GM18508 (cell line): ENCODE data around the gene GALNT9.
"Not testable (repeated sequence)": the region's sequence is repeated elsewhere in the genome, so short reads cannot be mapped to it uniquely, and the experiment has no call there.

Experiments
- ATAC-seq: cut with Tn5 transposase; IDR thresholded peaks from one replicate; pipeline ENCODE4 v1.9.1; 2021; ENCODE audit warnings: moderate number of reproducible peaks; ENCODE audit not compliant: insufficient read depth, unreplicated experiment

The GALNT9 gene

GRCh38 chr12:132258543-132258942 lies 70.8 kb downstream of the GALNT9 start:
- ATAC-seq = no peak

- no peak for ATAC-seq
These were observed 71.4 kb downstream of the GALNT9 start for GRCh38 chr12:132257955-132258490.

DNA sequence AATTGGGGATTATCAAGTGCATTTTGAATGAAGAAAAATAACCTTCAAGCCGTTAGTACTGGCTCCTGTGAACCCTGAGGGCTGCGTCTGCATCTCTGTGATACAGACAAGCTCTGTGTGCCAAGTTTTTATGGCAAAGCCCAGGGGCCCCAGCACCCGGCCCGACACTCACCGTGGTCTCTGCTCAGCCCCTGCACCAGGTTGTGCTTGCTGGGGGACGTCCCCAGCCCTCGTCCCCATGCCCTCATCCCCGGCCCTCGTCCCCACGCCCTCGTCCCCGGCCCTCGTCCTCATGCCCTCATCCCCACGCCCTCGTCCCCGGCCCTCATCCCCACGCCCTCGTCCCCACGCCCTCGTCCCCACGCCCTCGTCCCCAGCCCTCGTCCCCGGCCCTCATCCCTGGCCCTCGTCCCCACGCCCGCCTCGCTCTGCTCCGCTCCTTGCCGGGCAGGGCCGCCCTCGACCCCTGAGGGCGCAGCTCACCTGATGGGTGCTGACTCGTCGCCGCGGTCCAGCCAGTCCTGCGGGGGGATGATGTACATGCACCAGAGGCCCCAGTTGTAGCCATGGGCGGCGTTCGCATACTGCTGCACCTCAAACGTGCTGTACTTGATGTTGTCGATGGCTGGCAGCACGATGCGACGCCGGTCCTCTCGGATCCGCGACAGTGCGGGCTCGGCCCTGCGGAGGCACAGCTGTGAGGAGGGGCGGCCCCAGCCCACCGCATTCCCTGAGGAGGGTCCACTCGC lies 72.0 kb downstream of the GALNT9 start:
- ATAC-seq = no peak

DNA sequence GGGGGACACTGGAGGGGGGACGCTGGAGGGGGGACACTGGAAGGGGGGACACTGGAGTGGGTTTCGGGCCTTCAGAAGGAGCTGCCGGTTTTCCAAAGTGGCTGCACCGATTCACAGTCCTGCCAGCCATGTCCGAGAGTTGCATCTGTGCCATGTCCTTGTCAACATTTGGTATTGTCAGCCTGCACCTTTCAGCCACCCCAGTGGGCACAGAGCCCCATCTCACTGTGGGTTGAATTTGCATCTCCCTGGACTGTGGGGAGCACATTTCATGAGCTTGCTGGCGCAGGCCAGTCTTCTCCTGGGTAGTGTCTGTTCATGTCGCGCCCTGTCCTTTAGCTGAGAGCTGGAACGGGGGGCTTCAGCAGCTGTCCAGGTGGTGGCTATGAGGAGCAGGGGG lies 72.7 kb downstream of the GALNT9 start:
- no peak for ATAC-seq

DNA sequence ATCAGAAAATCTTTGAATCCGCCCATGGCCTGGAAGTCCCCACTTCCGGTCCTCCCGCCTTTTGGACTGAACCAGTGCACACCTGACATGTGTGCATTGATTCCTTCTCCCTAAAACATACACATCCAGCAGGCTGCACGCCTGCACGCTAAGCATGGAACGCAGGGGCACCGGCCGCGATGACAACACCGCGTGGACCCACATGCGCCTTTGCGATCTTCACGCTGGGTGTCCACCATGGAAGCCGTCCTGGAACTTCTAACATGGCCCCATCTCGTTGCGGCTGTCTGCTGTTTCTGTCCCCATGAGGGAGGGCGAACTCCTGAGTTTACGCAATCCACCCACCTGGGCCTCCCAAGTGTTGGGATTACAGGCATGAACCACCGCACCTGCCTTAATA lies 73.7 kb downstream of the GALNT9 start:
- no peak for ATAC-seq

DNA sequence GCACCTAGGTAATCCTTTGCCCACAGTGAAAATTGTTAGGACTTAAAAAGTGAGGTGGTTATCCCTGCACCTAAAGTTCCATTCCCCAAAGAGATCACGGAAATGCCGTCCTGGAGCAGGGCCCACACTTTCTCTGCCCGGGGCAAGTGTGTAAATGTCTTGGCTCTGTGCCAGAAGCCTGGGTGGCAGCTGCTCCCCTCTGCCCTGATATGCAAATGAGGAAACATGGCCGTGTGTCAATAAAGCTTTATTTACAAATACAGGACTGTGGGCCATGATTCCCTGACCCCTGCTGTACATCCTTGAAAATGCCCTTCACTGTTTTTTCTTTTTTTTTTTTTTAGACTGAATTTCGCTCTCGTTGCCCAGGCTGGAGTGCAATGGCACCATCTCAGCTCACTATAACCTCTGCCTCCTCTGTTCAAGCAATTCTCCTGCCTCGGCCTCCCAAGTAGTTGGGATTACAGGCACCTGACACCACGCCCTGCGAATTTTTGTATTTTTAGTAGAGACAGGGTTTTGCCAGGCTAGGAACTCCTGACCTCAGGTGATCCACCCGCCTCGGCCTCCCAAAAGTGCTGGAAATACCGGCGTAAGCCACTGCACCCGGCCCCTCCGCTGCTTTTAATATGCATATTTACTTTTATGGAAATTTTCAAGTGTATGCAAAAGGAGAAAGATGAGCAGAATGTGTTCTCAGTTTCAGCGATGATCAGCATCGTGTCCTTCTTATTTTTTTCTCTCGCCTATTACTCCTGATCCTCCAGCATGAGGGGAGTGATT lies 75.5 kb downstream of the GALNT9 start:
- ATAC-seq = no peak

GRCh38 chr12:132252981-132253380 lies 76.4 kb downstream of the GALNT9 start:
- not testable (repeated sequence) for ATAC-seq

GRCh38 chr12:132251741-132252490 lies 77.5 kb downstream of the GALNT9 start:
- ATAC-seq = no peak

- no peak for ATAC-seq
These were observed 78.1 kb downstream of the GALNT9 start for GRCh38 chr12:132251310-132251709.

GRCh38 chr12:132250707-132251106 lies 78.7 kb downstream of the GALNT9 start:
- no peak for ATAC-seq

- ATAC-seq = no peak
These were observed 79.5 kb downstream of the GALNT9 start for GRCh38 chr12:132249689-132250478.

DNA sequence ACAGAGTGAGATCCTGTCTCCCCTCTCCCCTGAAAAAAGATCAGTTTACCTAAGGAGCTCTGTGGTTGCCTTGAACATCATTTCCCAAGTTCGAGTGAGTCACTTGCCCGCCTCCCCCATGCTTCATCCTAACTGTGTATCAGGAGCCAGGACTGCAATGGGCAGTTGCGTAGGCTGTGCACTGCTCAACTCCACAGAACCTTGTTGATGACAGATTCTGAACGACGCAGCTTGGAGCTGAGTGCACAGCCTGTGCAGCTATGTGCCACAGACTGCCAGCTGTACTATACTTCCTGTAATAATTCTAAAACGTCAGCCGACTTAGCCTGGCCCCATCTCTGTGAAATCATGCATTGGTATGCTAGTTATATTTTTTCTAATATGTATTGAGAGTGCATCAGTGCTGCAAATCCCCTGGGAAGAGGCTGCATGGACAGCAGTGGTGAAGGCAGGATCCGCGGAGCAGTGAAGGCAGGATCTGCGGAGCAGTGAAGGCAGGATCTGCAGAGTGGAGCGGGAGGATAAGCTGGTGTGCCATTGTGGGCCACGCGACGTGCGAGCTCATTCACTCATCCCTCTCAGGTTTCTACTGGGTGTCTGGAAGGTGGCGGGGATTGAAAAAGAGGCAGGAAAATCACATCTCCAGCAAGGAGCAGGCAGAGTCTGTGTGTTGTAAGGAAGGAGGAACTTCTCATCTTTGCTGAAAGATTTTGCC lies 80.8 kb downstream of the GALNT9 start:
- no peak for ATAC-seq

DNA sequence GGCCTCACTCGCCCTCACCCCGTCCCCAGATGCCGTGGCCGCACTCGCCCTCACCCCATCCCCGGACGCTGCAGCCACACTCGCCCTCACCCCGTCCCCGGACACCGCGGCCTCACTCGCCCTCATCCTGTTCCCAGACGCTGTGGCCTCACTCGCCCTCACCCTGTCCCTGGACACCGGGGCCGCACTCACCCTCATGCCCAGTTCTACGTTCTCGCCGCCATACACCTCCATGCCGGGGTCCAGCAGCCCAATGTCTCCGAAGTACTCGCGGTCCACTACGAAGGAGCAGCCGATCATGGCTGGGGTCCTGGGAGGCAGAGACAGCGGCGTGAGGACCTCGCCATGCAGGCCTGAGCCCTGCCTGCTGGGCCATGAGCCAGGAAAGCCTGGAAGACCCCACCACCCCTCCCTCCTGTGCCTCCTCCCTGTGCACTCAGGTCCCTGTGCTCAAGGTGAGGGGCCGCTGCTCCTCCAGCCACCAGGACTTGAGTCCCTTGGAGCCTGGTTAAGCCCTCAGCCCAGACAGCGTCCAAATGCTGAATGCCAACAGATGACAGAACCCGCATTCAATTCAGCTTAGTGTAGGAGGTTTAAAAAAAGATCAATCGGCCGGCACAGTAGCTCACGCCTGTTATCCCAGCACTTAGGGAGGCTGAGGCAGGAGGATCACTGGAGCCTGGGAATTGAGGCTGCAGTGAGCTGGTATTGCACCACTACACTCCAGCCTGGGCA lies 81.5 kb downstream of the GALNT9 start:
- no peak for ATAC-seq

- no peak for ATAC-seq
These were observed 82.2 kb downstream of the GALNT9 start for GRCh38 chr12:132246997-132247717.

DNA sequence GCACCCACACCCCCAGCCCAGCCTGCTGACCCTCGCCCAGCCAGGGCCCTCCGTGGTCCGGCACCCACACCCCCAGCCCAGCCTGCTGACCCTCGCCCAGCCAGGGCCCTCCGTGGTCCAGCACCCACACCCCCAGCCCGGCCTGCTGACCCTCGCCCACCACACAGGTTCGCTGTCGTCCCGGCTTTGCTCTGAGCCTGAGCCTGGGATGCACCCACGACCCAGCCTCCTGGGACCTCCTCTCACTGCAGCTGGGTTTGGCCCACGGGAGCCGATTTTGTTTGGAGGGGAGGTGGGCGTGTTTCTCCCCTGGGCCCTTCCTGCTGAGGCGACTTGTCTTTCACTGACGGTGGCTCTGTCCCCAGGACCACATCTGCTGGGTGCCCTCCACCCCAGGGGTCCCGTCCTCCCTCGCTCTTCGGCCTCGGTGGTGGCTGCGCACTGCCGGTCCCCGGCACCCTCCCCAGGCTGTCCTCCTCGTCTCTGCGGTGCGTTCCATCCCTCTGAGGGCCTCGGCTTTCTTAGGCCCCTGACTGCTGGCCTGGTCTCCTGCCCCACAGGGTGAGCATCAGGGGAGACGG lies 83.8 kb downstream of the GALNT9 start:
- no peak for ATAC-seq

- ATAC-seq = no peak
These were observed 84.6 kb downstream of the GALNT9 start for GRCh38 chr12:132244724-132245295.

- no peak for ATAC-seq
These were observed 85.6 kb downstream of the GALNT9 start for GRCh38 chr12:132243596-132244310.
